G401 (cell line): ENCODE data around the gene CD7. TPM values are rescaled to one million over a fixed set of nuclear protein-coding genes. Genes with fewer than 3 reads are reported as not detected.

ENCODE experiments used
- DNase-seq: peaks from one replicate; pipeline ENCODE4 v3.0.0-alpha.2; 2015; ENCODE audit warnings: low spot score
- in situ Hi-C: cut with HindIII; loops from 2 replicates; pipeline ENCODE4 v1.10.0; 2016; ENCODE audit warnings: low sequenced_read_pairs, mixed read lengths
- total RNA-seq: library from RNA; depleted of rRNA; stranded (reverse); fragments of >200 nt; shearing (Covaris generic); gene quantifications from 2 replicates; pipeline ENCODE4 v1.2.3, GENCODE V29; 2014

Gene CD7
- total RNA-seq, 1 experiment from 2014 or later: 26.3 TPM

GRCh38 chr17:82287868-82288801 lies 29.3 kb downstream of the CD7 start:
- peak; percentile 75 for DNase-seq

DNA sequence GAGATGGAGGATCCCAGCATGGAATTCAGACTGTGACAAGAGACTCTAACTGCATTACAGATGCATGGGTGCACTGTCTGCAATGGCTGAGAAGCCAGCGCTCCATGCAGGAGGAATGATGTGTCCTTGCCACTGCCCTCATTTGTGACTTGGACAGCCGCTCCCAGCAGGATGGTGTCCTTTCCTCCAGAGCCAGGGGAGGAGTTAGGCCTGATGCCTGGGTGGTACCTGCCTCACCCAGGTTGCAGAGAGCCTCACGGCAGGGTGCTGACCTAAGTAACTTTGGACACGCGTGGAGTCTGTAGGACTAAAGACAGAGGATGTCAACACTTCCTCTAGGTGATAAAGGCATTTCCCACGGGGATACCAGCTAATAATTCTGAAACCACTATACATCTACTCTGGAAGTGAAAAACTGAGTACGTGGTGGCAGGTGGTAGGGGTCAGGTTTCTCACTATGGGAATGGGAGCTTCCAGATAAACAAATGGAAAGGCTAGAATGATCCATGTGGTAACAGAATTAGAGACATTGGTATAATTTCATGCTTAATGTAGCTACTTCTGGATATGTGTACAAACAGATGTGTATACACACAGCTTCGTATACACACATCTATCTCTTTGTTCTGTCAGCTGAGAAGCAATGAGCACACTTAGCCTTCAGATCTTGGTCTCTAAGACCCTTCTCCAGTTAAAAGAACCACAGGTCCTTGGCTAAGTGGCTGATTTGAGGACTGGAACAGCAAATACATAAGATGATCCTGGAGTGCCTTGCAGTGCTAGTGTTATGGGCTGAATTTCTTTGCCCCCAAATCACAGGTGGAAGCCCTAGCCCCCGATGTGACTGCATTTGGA lies 30.2 kb downstream of the CD7 start:
- in situ Hi-C loops: no loop called here
- no peak for DNase-seq

More at GRCh38 chr17:82287868-82288801, 29.3 kb downstream of the CD7 start:
- in situ Hi-C loops: no loop called here

DNA sequence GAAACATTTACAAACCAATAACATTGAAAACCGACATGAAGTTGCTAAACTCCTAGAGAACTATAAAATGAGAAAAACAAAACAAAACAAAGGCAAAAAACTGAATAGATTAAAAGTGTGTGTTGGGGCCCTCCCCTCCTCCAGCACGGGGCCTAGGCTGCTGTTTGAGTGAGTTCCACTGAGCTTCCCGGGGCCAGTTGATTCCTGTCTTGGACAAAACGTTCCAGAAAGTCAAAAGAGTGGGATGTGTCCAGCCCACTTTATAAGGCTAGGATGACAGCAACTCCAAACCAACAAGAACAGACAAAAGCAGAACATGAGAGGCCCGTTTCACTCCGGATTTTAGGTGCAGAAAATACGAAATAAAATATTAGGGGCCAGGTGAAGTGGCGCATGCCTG lies 32.3 kb downstream of the CD7 start:
- no peak for DNase-seq
- in situ Hi-C loops: no loop called here

GRCh38 chr17:82283208-82283749 lies 34.1 kb downstream of the CD7 start:
- no peak for DNase-seq
- in situ Hi-C loops: no loop called here

DNA sequence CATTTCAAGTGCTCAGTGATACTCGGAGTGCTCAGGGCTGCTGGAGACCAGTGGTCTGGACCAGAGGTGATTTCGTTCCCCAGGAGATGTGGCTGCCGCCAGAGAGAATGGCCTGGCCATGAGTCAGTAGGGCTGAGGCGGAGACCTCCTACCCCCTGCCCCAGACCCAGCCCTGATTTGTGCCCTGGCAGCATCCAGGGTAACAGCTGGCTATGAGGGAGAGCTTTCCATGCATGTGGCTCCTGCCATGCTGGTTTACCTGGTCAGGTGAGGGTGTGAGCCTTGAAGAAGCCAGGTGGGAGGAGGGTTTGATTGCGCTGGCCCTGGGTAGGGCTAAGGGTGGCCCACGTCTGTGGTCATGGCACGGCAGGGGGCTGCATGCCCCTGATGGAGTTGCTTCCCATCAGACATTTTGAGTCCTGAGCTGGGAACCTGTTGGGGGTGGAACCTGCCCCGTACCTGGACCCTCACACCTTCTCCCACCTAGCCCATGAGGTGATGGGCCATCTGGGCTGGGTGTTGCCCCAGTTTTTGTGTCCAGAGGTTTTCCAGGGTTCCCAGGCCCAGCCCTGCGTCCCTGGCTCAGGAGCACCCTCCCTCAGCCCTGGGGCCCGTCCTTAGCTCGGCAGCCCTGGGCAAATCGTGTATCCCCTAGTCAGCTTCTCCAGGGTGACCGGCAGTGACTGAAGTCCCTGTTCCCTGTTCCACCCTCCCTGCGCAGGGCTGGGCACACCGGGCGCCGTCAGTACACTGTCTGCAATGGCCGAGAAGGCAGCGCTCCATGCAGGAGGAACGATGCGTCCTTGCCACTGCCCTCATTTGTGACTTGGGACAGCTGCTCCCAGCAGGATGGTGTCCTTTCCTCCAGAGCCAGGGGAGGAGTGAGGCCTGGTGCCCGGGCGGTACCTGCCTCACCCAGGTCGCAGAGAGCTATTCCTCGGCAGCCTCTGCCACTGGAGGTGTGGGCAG lies 34.9 kb downstream of the CD7 start:
- in situ Hi-C loops: no loop called here
- peak; percentile 77 for DNase-seq

DNA sequence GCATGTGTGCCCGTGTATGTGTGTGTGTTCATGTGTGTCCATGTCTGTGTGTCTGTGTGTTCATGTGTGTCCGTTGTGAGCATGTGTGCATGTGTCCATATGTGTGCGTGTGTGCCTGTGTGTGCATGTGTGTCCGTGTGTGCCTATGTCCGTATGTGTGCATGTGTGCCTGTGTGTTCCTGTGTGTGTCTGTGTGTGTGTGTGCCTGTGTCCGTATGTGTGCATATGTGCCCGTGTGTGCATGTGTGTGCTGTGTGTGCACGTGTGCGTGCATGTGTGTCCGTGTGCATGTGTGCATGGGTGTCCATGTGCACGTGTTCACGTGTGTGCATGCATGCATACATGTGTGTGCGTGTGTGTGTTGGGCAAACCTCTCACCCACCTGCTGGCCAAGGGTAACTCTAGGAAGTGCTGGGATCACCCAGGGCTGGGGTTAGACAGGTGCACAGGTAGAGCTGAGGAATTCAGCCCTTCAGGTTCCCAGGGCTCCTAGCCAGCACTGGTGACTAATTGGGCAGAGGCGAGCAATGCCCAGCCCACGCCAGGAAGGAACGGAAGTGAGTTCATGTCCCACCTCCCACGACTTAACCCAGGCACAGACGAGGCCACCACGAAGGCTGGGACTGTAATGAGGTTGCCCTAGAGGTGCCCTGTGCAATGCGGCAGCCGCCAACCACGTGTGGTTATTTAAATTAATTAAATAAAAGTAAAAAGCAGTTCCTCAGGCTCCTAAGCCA lies 35.7 kb downstream of the CD7 start:
- in situ Hi-C loops: no loop called here
- DNase-seq: no peak

- in situ Hi-C loops: no loop called here
- DNase-seq: no peak
Measured at GRCh38 chr17:82281076-82281475, 36.3 kb downstream of the CD7 start.

- no peak for DNase-seq
- in situ Hi-C loops: no loop called here
Measured at GRCh38 chr17:82280537-82280936, 36.9 kb downstream of the CD7 start.

- no peak for DNase-seq
- in situ Hi-C loops: no loop called here
Measured at GRCh38 chr17:82278786-82279391, 38.5 kb downstream of the CD7 start.

DNA sequence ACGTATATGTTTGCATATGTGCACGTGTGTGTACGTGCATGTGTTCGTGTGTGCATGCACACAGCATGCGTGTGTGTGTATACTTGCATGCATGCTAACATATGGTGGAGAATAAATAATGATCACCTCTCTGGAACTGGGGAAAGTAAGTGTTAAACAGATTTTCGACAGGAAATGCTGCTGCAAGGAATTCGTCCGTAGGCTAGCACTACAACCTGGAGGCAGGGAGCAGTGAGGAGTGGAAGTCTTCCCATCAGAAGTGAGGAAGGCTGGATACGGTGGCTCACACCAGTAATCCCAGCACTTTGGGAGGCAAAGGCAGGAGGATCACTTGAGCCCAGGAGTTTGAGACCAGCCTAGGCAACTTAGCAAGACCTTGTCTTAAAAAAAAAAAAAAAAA lies 39.1 kb downstream of the CD7 start:
- in situ Hi-C loops: no loop called here
- no peak for DNase-seq

- in situ Hi-C loops: no loop called here
Measured at GRCh38 chr17:82277851-82278250, 39.6 kb downstream of the CD7 start.

DNA sequence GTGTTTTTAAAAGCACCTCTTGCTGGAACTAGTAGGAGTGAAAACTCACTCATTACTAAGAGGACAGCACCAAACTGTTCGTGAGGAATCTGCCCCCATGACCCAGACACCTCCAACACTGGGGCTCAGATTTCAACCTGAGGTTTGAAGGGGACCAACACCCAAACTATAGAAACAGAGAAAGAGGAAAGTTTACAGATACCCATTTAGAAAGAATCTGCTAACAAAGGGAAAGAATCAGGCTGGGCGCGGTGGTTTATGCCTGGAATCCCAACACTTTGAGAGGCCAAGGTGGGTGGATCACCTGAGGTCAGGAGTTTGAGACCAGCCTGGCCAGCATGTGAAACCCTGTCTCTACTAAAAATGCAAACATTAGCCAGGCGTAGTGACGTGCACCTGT lies 40.5 kb downstream of the CD7 start:
- no peak for DNase-seq
- in situ Hi-C loops: no loop called here

More at GRCh38 chr17:82277851-82278250, 39.6 kb downstream of the CD7 start:
- no peak for DNase-seq

GRCh38 chr17:82275326-82275725 lies 42.1 kb downstream of the CD7 start:
- in situ Hi-C loops: no loop called here
- DNase-seq: no peak

- DNase-seq: no peak
- in situ Hi-C loops: no loop called here
Measured at GRCh38 chr17:82274134-82275020, 43.0 kb downstream of the CD7 start.

- in situ Hi-C loops: no loop called here
- peak; percentile 89 for DNase-seq
Measured at GRCh38 chr17:82273327-82274133, 43.9 kb downstream of the CD7 start, which contains the start of gene CSNK1D. CSNK1D (minus strand) TSS chr17:82273700; CDS start chr17:82273381, 319 bp downstream.
